Loucy (cell line): ENCODE data around the gene CALHM3.

Experiments used
- H2AFZ ChIP-seq: fragments of 200-600 bp; sonication (generic); 2 replicates; pipeline ENCODE4 v1.6.0; 2016; ENCODE audit warnings: antibody characterized with exemption, mild to moderate bottlenecking, low read length, moderate library complexity
- H3F3A ChIP-seq: fragments of 200-600 bp; 2 replicates; pipeline ENCODE4 v1.6.0; 2016; ENCODE audit warnings: antibody characterized with exemption, low read depth, mild to moderate bottlenecking
- H3K27me3 ChIP-seq: fragments of 200-600 bp; sonication (generic); 2 replicates; pipeline ENCODE4 v1.6.1; 2014; ENCODE audit warnings: low read length, mild to moderate bottlenecking; ENCODE audit not compliant: insufficient read depth, poor library complexity, severe bottlenecking
- H3K36me3 ChIP-seq: fragments of 200-600 bp; sonication (generic); 2 replicates; pipeline ENCODE4 v1.6.1; 2016; ENCODE audit warnings: low read length; ENCODE audit not compliant: insufficient read depth
- H3K4me1 ChIP-seq: fragments of 200-600 bp; sonication (generic); 2 replicates; pipeline ENCODE4 v1.5.1; 2014; ENCODE audit warnings: low read length, mild to moderate bottlenecking; ENCODE audit not compliant: insufficient read depth, poor library complexity, severe bottlenecking
- H3K4me2 ChIP-seq: fragments of 200-600 bp; sonication (generic); 2 replicates; pipeline ENCODE4 v1.6.0; 2014; ENCODE audit warnings: antibody characterized with exemption, low read length, low read depth, mild to moderate bottlenecking; ENCODE audit not compliant: poor library complexity, severe bottlenecking
- H3K4me3 ChIP-seq: fragments of 200-600 bp; sonication (generic); 2 replicates; pipeline ENCODE4 v1.5.1; 2014; ENCODE audit warnings: low read length, mild to moderate bottlenecking, mixed read lengths; ENCODE audit not compliant: poor library complexity, severe bottlenecking
- H3K79me2 ChIP-seq: fragments of 200-600 bp; sonication (generic); 2 replicates; pipeline ENCODE4 v1.6.1; 2014; ENCODE audit warnings: low read length; ENCODE audit not compliant: insufficient read depth
- H3K9ac ChIP-seq: fragments of 200-600 bp; sonication (generic); 2 replicates; pipeline ENCODE4 v1.6.0; 2014; ENCODE audit warnings: mild to moderate bottlenecking, low read depth, low read length, moderate library complexity; ENCODE audit not compliant: poor library complexity, severe bottlenecking
- H3K9me2 ChIP-seq: fragments of 200-600 bp; sonication (generic); replicated peaks from 2 replicates; pipeline ENCODE4 v1.6.1; 2016; ENCODE audit warnings: low read depth, low read length, mixed read lengths
- H3K9me3 ChIP-seq: fragments of 200-600 bp; sonication (generic); 2 replicates; pipeline ENCODE4 v1.6.1; 2014; ENCODE audit warnings: mild to moderate bottlenecking, antibody characterized with exemption, low read length, low read depth; ENCODE audit not compliant: insufficient read depth
- H4K20me1 ChIP-seq: fragments of 200-600 bp; sonication (generic); 2 replicates; pipeline ENCODE4 v1.6.0; 2014; ENCODE audit warnings: antibody characterized with exemption, low read length, mild to moderate bottlenecking; ENCODE audit not compliant: insufficient read depth, poor library complexity, severe bottlenecking
- EZH2phosphoT487 ChIP-seq: fragments of 200-600 bp; IDR thresholded peaks from 2 replicates; pipeline ENCODE4 v1.6.1; 2018; ENCODE audit warnings: antibody characterized with exemption, mild to moderate bottlenecking, moderate library complexity, borderline replicate concordance
- TF ChIP-seq, protein P1 (sequence below): fragments of 200-600 bp; sonication (generic); conservative IDR thresholded peaks from 2 replicates; pipeline ENCODE4 v1.5.1; 2014; ENCODE audit warnings: mild to moderate bottlenecking, antibody characterized with exemption, low read length

Gene CALHM3

DNA sequence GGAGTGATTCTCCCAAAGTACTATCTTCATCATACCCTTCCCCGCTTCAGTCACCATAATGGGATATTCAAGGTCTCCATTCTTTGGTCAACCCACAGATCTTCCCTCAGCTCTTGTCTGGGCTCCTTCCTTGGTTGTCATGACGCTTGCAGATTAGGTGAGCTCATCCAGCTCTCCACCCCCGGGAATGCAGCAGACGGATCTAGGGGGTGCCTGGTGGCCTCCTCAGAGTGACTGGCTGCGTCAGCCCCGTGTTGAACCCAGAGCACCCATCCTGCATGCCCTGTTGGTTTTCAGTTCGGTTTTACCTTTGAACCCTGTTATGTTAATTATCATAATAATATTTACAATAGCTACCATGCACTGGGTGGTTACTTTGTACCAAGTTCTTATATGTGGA lies 20.8 kb upstream of the CALHM3 start:
- H3K9ac ChIP-seq, result no peak overlapping the region
- H3K9me2 ChIP-seq, result no peaks in the 10 kb centered on the region
- no peak overlapping the region for H3K4me2 ChIP-seq
- no peak overlapping the region for H2AFZ ChIP-seq
- no peaks in the 10 kb centered on the region for H3F3A ChIP-seq
- no peaks in the 10 kb centered on the region for H4K20me1 ChIP-seq
- H3K36me3 ChIP-seq, result no peaks in the 10 kb centered on the region
- H3K79me2 ChIP-seq, result no peaks in the 10 kb centered on the region
- TF ChIP-seq, protein P1, sequence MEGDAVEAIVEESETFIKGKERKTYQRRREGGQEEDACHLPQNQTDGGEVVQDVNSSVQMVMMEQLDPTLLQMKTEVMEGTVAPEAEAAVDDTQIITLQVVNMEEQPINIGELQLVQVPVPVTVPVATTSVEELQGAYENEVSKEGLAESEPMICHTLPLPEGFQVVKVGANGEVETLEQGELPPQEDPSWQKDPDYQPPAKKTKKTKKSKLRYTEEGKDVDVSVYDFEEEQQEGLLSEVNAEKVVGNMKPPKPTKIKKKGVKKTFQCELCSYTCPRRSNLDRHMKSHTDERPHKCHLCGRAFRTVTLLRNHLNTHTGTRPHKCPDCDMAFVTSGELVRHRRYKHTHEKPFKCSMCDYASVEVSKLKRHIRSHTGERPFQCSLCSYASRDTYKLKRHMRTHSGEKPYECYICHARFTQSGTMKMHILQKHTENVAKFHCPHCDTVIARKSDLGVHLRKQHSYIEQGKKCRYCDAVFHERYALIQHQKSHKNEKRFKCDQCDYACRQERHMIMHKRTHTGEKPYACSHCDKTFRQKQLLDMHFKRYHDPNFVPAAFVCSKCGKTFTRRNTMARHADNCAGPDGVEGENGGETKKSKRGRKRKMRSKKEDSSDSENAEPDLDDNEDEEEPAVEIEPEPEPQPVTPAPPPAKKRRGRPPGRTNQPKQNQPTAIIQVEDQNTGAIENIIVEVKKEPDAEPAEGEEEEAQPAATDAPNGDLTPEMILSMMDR, result no peak
- no peak for TF ChIP-seq EZH2phosphoT487
- peaks cover 7% of the 10 kb centered on the region for H3K4me1 ChIP-seq
- no peak overlapping the region for H3K4me3 ChIP-seq
- H3K27me3 ChIP-seq, result peaks cover 4% of the 10 kb centered on the region
- no peaks in the 10 kb centered on the region for H3K9me3 ChIP-seq

GRCh38 chr10:103498936-103499638 lies 20.0 kb upstream of the CALHM3 start:
- Histone ChIP-seq H3K4me3 (no peak overlapping the region), H3K27me3 (peaks cover 12% of the 10 kb centered on the region), H3F3A (no peaks in the 10 kb centered on the region), H3K4me2 (no peak overlapping the region), H2AFZ (no peak overlapping the region), H3K36me3 (no peaks in the 10 kb centered on the region), H3K9me2 (no peaks in the 10 kb centered on the region), H3K9me3 (no peaks in the 10 kb centered on the region), H3K9ac (no peak overlapping the region), H4K20me1 (no peaks in the 10 kb centered on the region), H3K4me1 (peaks cover under 1% of the 10 kb centered on the region), H3K79me2 (no peaks in the 10 kb centered on the region)
- TF ChIP-seq, protein P1, result no peak
- no peak for TF ChIP-seq EZH2phosphoT487

GRCh38 chr10:103497161-103497915 lies 18.3 kb upstream of the CALHM3 start:
- Histone ChIP-seq H3K9me2 (no peaks in the 10 kb centered on the region), H3K4me2 (no peak overlapping the region), H3K79me2 (no peaks in the 10 kb centered on the region), H2AFZ (no peak overlapping the region), H4K20me1 (no peaks in the 10 kb centered on the region), H3K36me3 (no peaks in the 10 kb centered on the region), H3K27me3 (peaks cover 26% of the 10 kb centered on the region), H3K9me3 (no peaks in the 10 kb centered on the region), H3K9ac (no peak overlapping the region), H3K4me1 (no peaks in the 10 kb centered on the region), H3F3A (no peaks in the 10 kb centered on the region), H3K4me3 (no peak overlapping the region)
- no peak for TF ChIP-seq EZH2phosphoT487
- TF ChIP-seq, protein P1, result no peak
